Activated CD4-positive, alpha-beta T cell treated with anti-CD3 and anti-CD28 coated beads, Interleukin-2, amount 50 U/mL, for 48 hours (primary cell): Measurements from ENCODE around the gene TMOD1.

Experiments used
- DNase-seq, 2 experiments: peaks; one replicate each; pipeline ENCODE4 v3.0.0-alpha.2; 2020

TMOD1 gene

DNA sequence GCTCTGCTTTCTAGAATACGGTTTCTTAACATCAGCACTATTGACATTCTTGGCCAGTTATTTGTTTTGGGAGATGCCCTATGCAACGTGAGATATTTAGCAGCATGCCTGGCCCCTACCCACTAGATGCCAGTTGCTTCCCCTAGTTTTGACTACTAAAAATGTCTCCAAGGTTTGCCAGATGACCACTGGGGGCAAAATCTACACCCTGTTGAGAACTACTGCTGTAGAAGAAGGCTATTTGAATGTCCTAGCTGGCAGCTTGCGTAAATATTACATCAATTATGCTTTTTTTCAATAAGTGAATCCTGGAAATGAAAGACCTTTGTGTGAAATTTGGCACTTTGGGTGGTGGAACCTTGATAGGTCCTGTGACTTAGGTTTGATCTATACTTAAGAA, 137.2 kb downstream of the TMOD1 start:
- DNase-seq = no peak

DNA sequence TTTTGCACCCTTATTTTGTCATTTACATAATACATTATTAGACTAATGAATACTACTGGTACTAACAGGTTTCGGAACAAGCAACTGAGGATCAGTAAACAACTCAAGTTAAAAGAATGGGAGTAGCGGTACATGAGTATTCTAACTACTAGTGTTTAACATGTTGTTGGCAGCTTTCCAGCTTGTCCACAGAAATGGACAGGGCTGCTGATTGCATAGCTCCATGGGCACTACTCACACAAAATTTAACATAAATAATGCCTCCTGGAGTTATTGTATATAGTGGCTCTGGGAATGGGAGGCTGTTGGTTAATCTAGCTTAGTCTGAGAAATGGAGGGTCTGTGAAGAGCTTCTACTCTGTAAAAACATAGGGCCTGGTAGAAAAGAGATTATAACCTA, 138.9 kb downstream of the TMOD1 start:
- DNase-seq = no peak

DNA sequence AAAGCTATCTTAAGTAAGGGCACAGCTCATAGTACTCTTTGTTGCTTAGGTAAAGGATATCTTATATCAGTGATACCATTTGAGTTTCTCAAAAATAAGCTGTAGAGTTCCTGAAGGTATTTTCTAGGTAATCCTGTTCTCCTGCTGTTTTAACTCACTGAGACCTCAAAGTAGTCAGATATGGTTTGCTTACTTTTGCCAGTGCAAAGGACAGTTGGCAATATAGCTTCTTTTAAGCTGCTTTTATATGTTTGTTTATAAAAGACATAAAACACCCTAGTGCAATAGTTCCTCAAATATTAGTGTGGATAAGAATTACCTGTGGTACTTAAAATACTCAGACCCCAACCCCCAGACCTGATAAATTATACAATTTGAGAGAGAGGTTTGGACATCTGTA, 144.3 kb downstream of the TMOD1 start:
- no peak for DNase-seq

DNA sequence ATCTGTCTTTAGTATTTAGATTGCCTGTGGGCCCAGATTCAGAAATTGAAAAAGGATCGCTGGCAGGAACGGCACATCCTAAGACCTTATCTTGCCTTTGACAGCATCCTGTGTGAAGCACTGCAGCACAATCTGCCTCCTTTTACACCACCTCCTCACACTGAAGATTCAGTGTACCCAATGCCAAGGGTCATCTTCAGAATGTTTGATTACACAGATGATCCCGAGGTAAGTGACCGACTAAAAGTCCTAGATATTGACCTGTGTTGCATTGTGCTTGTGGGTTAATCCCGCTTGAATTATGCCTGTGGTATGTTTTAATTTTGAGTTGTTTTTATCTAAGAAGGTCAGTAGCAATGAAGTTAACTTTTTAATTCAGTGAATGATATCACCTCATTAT, 146.5 kb downstream of the TMOD1 start:
- no peak for DNase-seq
